NOMO-1 treated with dmso at 0.1 percent for 144 hours (cell line): ENCODE results near the gene STPG1.

Experiments used
- DNase-seq: peaks from one replicate; lab custom pipeline; 2025; ENCODE audit not compliant: unreplicated experiment; lab: John Stamatoyannopoulos, UW

STPG1 gene

GRCh38 chr1:24426744-24427544 is 13.4 kb upstream of the STPG1 start:
- no peak for DNase-seq

GRCh38 chr1:24425922-24426321 is 12.3 kb upstream of the STPG1 start:
- no peak for DNase-seq

- DNase-seq, result no peak
These were observed 11.9 kb upstream of the STPG1 start for GRCh38 chr1:24425441-24425840.

- no peak for DNase-seq
These were observed 11.4 kb upstream of the STPG1 start for GRCh38 chr1:24424990-24425389.

DNA sequence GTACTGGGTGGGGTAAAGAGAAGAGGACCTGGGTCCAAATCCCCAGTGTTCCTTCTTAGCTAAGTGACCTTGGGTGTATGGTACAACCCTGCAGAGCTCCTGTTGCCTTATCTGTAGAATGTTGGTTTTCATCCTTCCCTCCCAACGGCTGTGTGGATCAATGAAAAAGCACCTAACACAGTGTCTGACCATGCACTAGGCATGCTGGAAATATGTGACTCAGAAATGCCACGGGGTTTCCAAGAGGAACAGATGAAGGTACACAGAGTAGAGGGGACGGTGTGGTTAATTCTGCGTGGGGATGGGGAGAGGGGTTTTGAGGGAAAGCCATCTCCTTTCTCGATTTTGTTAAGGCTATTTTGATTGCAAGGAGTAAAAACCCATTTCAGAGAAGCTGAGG is 10.6 kb upstream of the STPG1 start:
- DNase-seq, result no peak

DNA sequence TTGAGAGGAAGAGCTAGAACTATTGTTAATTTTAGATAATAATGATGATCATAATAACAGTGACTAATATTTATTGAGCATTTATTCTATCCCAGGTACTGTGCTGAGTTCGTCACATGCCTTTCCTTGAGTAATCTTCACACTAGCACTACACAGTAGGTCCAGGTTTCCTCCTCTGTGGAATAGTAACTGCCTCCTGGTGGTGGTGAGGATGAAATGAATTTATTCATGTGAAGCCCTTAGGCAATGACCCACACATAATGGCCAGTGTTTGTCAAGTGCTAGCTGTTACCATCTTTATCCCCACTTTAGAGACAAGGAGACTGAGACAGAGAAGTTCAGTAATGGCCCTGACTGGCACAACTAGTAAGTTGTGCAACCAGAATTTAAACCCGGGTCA is 7.9 kb upstream of the STPG1 start:
- DNase-seq, result no peak

DNA sequence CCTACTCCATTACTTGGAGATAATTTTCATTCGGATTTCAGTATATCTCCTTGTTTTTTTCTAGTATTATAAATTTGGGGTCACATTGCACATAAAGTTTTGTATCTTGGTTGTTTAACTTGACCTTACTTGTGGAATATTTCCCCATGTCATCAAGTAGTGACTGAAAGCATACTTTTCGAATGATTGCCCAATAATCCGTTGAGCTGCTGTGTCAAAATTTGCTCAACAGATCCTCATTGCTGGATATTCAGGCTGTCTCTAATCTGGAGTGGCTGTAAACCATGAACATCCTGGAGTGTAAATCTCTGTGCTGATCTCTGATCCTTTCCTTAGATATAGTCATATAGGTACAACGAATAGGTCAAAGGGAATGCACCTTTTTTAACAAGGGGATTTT is 7.0 kb upstream of the STPG1 start:
- peak; percentile 33 for DNase-seq

DNA sequence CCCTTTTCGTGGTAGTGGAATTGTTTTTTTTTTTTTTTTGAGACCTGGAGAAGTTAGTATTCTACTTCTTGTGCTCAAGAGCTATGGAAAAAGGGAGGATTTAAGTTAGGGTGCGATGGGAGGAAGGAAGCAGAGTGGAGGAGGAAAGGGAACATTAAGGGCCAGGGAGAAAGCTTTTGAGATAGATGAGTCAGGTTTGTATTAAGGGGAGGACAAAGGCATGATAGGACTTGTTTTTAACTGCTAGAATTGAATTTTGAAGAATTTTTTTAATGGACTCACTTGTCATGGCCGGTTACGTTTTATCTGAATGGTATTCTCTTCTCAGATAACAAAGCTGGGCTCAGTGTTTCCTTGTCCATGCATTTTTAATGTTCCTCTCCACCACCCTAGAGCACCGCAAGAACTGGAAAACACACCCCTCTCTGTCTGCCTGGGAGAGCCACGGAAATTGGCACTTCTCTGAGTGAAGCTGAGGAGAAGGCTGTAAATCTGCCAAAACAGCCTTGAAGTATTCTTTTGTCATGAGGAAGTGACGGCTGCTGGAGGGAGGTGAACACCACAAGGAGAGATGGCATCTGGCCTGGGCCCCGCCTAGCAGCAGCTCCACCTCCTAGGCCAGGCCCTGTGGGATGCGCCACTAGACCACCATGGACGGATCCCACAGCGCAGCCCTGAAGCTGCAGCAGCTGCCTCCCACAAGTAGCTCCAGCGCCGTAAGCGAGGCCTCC is 5.5 kb upstream of the STPG1 start:
- DNase-seq, result peak; percentile 85

- DNase-seq, result no peak
These were observed 4.1 kb upstream of the STPG1 start for GRCh38 chr1:24417681-24418080.

DNA sequence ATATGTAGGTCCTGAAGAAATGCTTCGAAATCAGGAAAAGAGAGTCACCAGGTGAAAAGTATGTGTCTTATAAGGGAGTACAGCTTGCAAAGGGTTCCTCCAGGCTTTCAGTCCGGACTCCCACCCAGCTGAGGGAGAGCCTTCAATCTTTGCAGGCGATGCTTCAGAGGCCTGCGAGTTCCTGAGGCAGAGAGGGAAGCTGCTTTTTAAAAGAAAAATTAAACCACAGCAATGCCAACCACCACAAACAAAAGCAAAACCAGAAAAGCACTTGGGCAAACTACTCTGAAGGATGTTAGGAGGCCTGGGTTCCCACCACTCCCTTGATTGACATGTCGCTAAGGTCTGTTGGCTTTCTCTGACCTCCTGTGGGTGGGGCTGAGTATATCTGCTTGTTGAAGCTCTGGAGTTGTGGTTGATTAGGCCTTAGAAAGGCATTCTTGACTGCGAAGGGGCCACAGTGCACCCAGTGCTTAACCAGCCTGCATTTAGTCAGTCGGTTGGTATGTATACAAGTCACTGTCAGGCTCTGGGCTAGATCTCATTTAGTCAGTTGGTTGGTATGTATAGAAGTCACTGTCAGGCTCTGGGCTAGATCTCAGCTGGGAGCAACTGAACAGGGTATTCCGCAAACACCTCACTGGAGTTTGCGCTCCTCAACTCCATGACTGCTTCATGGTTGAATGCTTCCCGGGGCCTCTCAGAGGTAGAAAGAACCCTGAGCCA is 3.2 kb upstream of the STPG1 start:
- no peak for DNase-seq

DNA sequence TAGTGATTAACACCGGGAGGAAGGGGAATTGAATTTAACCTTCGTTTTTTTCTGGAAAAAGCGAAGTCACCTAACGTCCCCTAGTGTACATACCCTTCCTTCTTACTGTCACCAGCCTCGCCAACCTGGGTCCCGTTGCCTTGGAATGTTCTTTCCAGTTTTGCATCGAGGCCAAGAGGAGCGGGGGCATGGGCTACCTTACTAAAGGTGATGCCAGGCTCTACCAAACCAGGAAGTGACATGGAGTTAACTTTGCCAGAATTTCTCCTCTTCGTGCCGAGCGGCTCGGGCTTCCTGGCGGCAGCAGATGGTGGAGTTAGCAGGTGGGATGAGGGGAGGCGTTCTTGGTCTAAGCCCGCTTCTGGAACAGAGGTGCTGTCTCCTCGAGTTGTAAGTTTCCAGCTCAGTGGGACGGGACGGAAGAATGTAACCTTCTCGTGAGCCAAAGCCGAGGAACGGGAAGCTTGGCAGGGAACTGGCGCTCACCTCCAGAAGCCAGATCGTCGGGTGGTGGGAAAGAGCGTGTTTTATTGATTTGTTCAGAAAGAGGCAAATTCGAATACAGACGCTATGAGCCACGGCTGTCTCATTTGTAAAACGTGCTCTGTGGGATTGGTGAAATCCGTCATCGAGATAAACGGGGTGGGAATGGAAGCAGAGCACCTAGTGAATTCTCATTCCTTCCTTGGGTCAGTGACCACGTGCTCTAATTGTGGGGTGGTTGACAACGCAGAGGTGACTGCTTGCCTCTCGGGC is 2.5 kb upstream of the STPG1 start:
- no peak for DNase-seq

- DNase-seq, result peak; percentile 97
These were observed 1.8 kb upstream of the STPG1 start, which contains the start of gene NIPAL3 for GRCh38 chr1:24415334-24415909. TSS of gene NIPAL3 (plus strand) at chr1:24415802. CDS start at chr1:24419548, 3,746 bp downstream.

DNA sequence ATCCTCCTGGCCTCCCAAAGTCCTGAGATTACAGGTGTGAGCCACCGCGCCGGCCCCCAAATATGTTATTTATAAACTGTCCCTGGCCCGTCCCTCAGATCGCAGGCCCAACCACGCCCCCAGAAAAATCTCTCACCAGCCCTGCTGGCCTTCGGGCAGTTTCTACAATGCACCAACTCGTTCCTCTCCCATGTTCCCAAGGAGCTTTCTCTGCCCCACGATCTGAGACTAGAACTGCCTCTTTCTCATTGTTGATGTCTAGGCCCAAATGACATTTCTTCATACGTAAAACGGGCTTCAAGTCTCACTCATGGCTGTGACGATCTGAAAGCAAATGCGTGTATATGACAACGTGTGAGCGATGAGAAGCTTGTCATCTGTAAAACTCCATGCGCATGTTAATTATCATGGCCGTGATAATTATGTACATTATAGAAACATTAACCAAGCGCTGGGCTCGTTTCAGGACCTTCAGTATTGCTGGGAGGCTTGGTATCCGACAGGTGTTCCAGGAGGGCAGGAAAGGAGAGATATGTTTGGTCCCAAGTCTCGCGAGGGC is 1.3 kb upstream of the STPG1 start:
- no peak for DNase-seq

DNA sequence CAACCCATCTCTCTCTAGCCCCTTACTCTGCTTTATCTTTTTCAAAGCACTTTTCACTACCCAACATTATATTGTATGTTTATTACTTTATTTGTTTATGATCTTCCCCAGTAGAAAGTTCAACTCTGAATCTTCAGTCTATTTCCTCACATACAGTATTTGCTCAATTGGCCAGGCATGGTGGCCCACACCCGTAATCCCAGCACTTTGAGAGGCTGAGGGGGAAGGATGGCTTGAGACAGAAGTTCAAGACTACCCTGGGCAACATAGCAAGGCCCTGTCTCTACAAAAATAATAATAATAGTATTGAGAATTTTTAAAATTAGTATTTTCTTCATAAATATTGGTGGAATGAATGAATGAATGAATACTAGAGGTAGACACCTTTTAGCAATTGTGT is 1.2 kb downstream of the STPG1 start:
- no peak for DNase-seq

DNA sequence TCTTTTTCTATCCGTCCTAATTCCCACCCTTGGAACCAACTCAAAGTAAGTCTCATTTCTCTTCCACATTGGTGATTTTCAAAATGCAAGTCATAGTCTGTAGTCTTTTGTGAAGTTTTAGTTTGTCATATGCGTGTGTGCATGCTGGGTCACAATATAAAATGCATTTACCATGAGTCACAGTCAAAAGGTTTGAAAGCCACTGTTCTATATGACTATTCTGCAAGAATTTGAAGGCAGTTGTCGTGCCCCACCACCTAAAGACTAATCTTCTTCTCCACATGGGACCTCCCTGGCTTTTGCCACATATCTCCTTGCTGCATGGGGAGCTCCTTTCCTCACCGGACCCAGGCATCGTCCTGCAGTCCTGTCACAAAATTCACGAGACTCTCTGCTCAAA is 1.6 kb downstream of the STPG1 start:
- DNase-seq, result no peak

DNA sequence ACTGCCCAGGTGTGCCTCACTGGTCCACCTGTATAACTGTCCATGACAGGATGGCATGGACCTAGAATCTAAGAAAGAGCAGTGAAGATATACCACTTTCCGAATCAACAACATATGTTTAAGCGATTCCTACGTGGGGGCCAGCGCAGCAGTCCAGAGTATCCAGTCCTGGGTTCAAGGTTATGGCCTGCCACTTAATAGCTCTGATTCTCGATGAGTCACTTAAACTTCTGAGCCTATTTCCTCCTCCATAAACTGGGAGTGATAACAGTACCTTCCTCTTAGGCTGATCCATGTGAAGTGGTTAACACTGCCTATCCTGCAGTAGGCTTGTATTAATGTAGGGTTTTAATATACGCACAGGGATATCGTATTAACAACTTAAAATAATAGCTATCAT is 2.8 kb downstream of the STPG1 start:
- no peak for DNase-seq

DNA sequence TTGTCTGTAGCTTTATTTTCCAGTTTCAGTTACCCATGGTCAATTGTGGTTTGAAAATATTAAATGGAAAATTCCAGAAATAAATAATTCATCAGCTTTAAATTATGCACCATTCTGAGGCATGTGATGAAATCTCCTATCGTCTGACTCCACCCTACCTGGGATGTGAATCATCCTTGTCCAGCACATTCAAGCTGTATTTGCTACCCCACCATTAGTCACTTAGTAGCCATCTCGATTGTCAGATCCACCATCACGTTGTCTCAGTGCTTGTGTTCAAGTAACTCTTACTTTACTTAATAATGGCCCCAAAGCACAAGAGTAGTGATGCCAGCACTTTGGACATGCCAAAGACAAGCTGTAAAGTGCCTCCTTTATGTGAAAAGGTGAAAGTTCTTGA is 4.0 kb downstream of the STPG1 start:
- no peak for DNase-seq

DNA sequence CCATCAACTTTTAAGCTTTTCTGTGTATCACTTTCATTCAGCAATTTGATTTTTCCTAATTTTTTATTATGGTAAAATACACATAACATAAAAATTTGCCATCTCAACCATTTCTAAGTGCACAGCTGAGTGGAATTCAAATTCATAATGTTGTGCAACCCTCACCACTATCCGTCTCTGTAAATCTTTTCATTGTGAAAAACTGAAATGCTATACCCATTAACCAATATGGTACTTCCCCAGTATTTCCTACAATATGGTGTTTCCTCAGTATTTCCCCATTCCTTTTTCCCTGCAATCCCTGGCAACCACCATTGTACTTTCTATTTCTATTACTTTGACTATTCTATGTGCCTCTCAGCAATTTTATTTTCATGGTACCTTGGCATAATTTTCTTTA is 6.8 kb downstream of the STPG1 start:
- no peak for DNase-seq

GRCh38 chr1:24403806-24404205 is 9.8 kb downstream of the STPG1 start:
- DNase-seq, result no peak

DNA sequence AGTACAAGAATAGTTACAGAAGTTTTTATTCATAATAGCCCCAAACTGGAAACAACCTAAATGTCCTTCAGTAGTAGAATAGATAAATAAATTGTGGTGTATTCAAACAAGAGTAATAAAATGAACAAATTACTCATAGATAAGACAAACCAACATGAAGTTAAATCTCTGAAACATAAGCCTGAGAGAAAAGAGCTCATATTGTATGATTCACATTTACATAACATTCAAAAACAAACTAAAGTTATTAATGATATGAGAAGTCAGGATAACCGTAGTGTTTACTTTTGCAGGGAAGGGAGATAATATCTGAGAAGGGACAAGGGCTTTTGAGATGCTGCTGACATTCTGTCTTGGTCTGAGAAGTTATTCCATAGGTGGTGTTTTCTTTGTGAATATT is 13.5 kb downstream of the STPG1 start:
- DNase-seq, result no peak
